ENCODE results near the gene SLC25A19. TPM values are rescaled to one million over a fixed set of nuclear protein-coding genes. Genes with fewer than 3 reads are reported as not detected.

SLC25A19 gene
- total and polyA plus RNA-seq, 9 of the 15 experiments (the other 6 are each of a cell fraction or from before 2014, with no cell fraction given): 33.4 to 76.6 (median 55.3) TPM

- H3K9me1 ChIP-seq (ENCODE audit: control insufficient read depth, insufficient read depth, low read length): no peaks in the 10 kb centered on the region
- 0 out of 2 replicates have a peak overlapping the region, but pooled peaks have one; percentile 10 for H2AFZ ChIP-seq (ENCODE audit: low read depth, low read length)
- in situ Hi-C loops (cut with MboI) (loop anchor here (10.0 kb wide), 1 partner anchor 147 kb away; no protein-coding TSS in a partner anchor), intact Hi-C loops (cut with micrococcal nuclease) (no loop called here)
- H4K20me1 ChIP-seq (replicated peaks; ENCODE audit: control insufficient read depth, insufficient read depth, low read length): no peaks in the 10 kb centered on the region
- H3K4me3 ChIP-seq: no peak overlapping the region
- CTCF ChIA-PET (ENCODE audit: low intra/inter-chr PET ratio): interaction anchor here (0.6 to 0.8 kb wide), 3 partner anchors 96 to 304 kb away, joined by 3 read pairs; no protein-coding TSS in a partner anchor
- DNase-seq (ENCODE audit: extremely low read depth in 1 of 4, low spot score in 3 of 4) (peak; percentile 49 to 78 (median 63)), ATAC-seq (peak; percentile 75), FAIRE-seq (peak; percentile 82)
- peak overlapping the region; percentile 34 to 75; a peak in 3 of 4 replicates for H3K9ac ChIP-seq (ENCODE audit: insufficient read depth in 1 of 2, low read depth in 2 of 2, low read length in 2 of 2)
- no peaks in the 10 kb centered on the region for H3K27me3 ChIP-seq (ENCODE audit: control insufficient read depth in 2 of 2, insufficient read depth in 2 of 2, low read length in 2 of 2)
- POLR2A ChIA-PET: interaction anchor here (0.5 to 3.2 kb wide), 11 partner anchors 8 to 150 kb away, joined by 3 to 23 read pairs (median 5); no protein-coding TSS in a partner anchor
- H3K27ac ChIP-seq (ENCODE audit: extremely low read depth, low read depth, low read length): peak overlapping the region; percentile 64; the same call in 2 of the 3 replicates
- no peaks in the 10 kb centered on the region for H3K9me3 ChIP-seq (replicated peaks; ENCODE audit: control insufficient read depth, insufficient read depth, low read depth, low read length)
- peaks cover 29 to 55% of the 10 kb centered on the region in 2 experiments; a peak in 4 of 5 replicates for H3K4me1 ChIP-seq (replicated peaks in 1 of 2; ENCODE audit: control insufficient read depth in 2 of 2, insufficient read depth in 2 of 2, low read length in 2 of 2)
- peak overlapping the region; percentile 58 for H3K4me2 ChIP-seq (ENCODE audit: insufficient read depth, low read length)
- BruUV-seq (replicated peaks): no TSS peak
- 27% methylated on average over 14 of the region's 14 CpGs for WGBS (ENCODE audit: insufficient coverage, low coverage, missing lambda C conversion rate)
- peaks cover 39% of the 10 kb centered on the region for H3K79me2 ChIP-seq (ENCODE audit: control insufficient read depth, insufficient read depth, low read length)
- H3K36me3 ChIP-seq (ENCODE audit: control insufficient read depth, insufficient read depth, low read length): peaks cover 53% of the 10 kb centered on the region; the same call in 2 of the 3 replicates
- TF ChIP-seq FOXK2 (conservative IDR thresholded peaks at IDR 0.05 in 1 of 2, IDR thresholded peaks at IDR 0.05 in 1 of 2; ENCODE audit: low read depth in 2 of 2) (peak; percentile 94), SLC30A9 (CRISPR knock-in tag; IDR thresholded peaks at IDR 0.05) (no peak), XRCC5 (IDR thresholded peaks at IDR 0.05; ENCODE audit: low read depth, low read length) (0 out of 2 replicates have a peak, but pooled peaks have one; percentile 49), FUS (optimal IDR thresholded peaks at IDR 0.05; ENCODE audit: low read depth, low read length) (no peak), STAT6 (CRISPR knock-in tag; IDR thresholded peaks at IDR 0.05) (peak; percentile 68; the same call in 1 of the 2 replicates), MAX (CRISPR knock-in tag; IDR thresholded peaks at IDR 0.05) (peak; percentile 60), MCM7 (IDR thresholded peaks at IDR 0.05) (no peak), ZNF584 (CRISPR knock-in tag; IDR thresholded peaks at IDR 0.05; ENCODE audit: low read depth) (no peak), HOXB6 (CRISPR knock-in tag; IDR thresholded peaks at IDR 0.05; ENCODE audit: borderline replicate concordance) (no peak), ETV1 (tag; conservative IDR thresholded peaks at IDR 0.05; ENCODE audit: low read depth) (peak; percentile 55; the same call in 1 of the 2 replicates), SUPT5H (IDR thresholded peaks at IDR 0.05) (peak; percentile 55; the same call in 1 of the 2 replicates), STAG1 (CRISPR knock-in tag; IDR thresholded peaks at IDR 0.05; ENCODE audit: borderline replicate concordance) (peak; percentile 3; the same call in 1 of the 2 replicates), RHOXF2B (CRISPR knock-in tag; conservative IDR thresholded peaks at IDR 0.05) (no peak), POLR2AphosphoS5 (IDR thresholded peaks at IDR 0.05; ENCODE audit: control insufficient read depth, insufficient read depth, low read depth, low read length) (peak; percentile 22; the same call in 1 of the 2 replicates)
- TF ChIP-seq, protein P1, sequence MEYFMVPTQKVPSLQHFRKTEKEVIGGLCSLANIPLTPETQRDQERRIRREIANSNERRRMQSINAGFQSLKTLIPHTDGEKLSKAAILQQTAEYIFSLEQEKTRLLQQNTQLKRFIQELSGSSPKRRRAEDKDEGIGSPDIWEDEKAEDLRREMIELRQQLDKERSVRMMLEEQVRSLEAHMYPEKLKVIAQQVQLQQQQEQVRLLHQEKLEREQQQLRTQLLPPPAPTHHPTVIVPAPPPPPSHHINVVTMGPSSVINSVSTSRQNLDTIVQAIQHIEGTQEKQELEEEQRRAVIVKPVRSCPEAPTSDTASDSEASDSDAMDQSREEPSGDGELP (CRISPR knock-in tag; IDR thresholded peaks at IDR 0.05; ENCODE audit: borderline replicate concordance): peak; percentile 72; the same call in 1 of the 2 replicates
Observed at GRCh38 chr17:75267411-75268232, 21.6 kb downstream of the SLC25A19 start.
